Heart left ventricle (tissue), 13 donors: ENCODE data around the gene C13orf46.

Experiments used
- CTCF ChIP-seq, 12 donors: fragments of 200-600 bp; sonication (generic) in 4 of 12; IDR thresholded peaks; one replicate each; pipeline versions ENCODE4 v1.5.0 to v1.8.0; 2018 to 2022; ENCODE audit warnings: antibody characterized with exemption in 12 of 12, mild to moderate bottlenecking in 5 of 12
- POLR2A ChIP-seq, 2 donors: fragments of 450-650 bp; IDR thresholded peaks; one replicate each; pipeline ENCODE4 v1.6.1; 2017; ENCODE audit warnings: antibody characterized with exemption in 2 of 2, mild to moderate bottlenecking in 2 of 2, moderate library complexity in 2 of 2
- donor health status: ischemic (EF 13 %, LVEDD 7.1; RV severe dilation, severe dysfunction).
- donor health status: DM: no; HTN: yes; CAD: no.
- donor health status: DM: no; HTN: no; CAD: no.
- donor health status: ischemic (EF 25% LVEDD 6.9; RV normal size, moderate dysfunction).
- donor health status: ischemic (EF 25% LVEDD 5.7; RV mildly dilated, moderate dysfunction).
- donor health status: ischemic (EF 35%, LVEDD 5.7; RV mildly dilated, moderate dysfunction).
- donor health status: nonischemic (EF 11% LVEDD 7.7; RV severe dilation, severe dysfunction).
- donor health status: DM: yes; HTN: yes; CAD: no.
- donor health status: PGD.
- donor health status: ischemic (EF 29% LVEDD 5.4; RV normal size, mild dysfunction).
- donor health status: nonischemic (EF 23%, LVEDD 6.1; RV moderate dilation, normal function).

GRCh38 chr13:113965968-113966884 lies 7.7 kb downstream of the C13orf46 start:
- TF ChIP-seq CTCF (IDR thresholded peaks at IDR 0.05) (no peak), POLR2A (IDR thresholded peaks at IDR 0.05) (no peak)
